ENCODE measurements around the gene CCDC3.
"Not testable (repeated sequence)": the region's sequence is repeated elsewhere in the genome, so short reads cannot be mapped to it uniquely, and the experiment has no call there.

CCDC3 gene

DNA sequence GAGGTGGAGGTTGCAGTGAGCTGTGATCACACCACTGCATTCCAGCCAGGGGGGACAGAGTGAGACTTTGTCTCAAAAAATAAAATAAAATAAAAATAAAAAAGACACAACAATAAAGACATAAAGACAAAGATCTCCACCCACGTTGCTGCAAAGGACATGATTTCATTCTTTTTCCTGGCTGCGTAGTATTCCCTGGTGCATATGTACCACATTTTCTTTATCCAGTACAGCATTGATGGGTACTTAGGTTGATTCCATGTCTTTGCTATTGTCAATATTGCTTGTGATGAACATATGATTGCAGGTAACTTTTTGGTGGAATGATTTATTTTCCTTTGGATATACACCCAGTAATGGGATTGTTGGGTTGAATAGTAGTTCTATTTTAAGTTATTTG is 42.0 kb upstream of the CCDC3 start:
- H3K4me3 ChIP-seq (replicated peaks; ENCODE audit: low read depth, low read length): no peak overlapping the region
- no peak for DNase-seq (ENCODE audit: low read depth)
- TF ChIP-seq, protein P1, sequence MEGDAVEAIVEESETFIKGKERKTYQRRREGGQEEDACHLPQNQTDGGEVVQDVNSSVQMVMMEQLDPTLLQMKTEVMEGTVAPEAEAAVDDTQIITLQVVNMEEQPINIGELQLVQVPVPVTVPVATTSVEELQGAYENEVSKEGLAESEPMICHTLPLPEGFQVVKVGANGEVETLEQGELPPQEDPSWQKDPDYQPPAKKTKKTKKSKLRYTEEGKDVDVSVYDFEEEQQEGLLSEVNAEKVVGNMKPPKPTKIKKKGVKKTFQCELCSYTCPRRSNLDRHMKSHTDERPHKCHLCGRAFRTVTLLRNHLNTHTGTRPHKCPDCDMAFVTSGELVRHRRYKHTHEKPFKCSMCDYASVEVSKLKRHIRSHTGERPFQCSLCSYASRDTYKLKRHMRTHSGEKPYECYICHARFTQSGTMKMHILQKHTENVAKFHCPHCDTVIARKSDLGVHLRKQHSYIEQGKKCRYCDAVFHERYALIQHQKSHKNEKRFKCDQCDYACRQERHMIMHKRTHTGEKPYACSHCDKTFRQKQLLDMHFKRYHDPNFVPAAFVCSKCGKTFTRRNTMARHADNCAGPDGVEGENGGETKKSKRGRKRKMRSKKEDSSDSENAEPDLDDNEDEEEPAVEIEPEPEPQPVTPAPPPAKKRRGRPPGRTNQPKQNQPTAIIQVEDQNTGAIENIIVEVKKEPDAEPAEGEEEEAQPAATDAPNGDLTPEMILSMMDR (IDR thresholded peaks at IDR 0.05; ENCODE audit: low read length, missing control alignments): no peak

DNA sequence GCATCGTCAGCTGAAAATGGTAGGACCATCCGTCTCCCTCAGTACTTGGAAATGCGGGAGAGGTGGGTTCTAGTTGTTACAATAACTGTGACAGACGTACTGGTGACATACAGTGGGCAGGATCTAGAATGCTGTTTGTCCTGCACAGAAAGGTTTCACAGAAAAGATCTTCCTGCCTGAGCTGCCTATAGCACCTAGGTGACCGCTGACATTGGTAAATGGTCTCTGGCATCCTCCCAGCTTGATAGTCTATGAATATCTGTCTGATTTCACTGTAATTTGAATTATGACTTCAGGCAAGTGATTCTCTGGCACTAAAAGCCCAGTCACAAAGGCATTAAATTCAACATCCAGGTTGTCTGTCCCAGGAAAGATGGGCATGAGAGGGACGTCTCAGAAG is 38.2 kb upstream of the CCDC3 start:
- TF ChIP-seq, protein P1 (IDR thresholded peaks at IDR 0.05; ENCODE audit: low read length, missing control alignments): no peak
- H3K4me3 ChIP-seq (replicated peaks; ENCODE audit: low read depth, low read length): no peak overlapping the region
- DNase-seq (ENCODE audit: low read depth): no peak

DNA sequence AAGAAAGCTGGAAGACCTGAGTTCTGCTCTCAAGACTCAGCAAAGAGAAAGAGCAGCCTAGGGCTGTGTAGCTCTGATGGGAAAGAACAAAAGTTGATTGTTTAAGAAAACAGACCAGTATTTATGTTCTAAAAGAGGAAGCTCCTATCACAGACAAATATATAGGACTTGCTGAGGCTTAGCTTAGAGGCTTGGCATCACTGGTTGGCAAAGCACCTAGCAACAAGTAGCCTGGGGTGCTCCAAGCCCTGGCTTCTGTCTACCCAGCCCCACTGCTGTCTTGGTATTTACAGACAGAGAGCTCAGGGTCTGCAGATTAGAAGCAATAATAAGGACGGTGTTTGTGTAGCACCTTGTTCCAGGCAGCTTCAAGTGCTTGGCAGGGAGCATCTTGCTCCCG is 36.9 kb upstream of the CCDC3 start:
- no peak overlapping the region for H3K4me3 ChIP-seq (replicated peaks; ENCODE audit: low read depth, low read length)
- DNase-seq (ENCODE audit: low read depth): no peak
- TF ChIP-seq, protein P1 (IDR thresholded peaks at IDR 0.05; ENCODE audit: low read length, missing control alignments): no peak

DNA sequence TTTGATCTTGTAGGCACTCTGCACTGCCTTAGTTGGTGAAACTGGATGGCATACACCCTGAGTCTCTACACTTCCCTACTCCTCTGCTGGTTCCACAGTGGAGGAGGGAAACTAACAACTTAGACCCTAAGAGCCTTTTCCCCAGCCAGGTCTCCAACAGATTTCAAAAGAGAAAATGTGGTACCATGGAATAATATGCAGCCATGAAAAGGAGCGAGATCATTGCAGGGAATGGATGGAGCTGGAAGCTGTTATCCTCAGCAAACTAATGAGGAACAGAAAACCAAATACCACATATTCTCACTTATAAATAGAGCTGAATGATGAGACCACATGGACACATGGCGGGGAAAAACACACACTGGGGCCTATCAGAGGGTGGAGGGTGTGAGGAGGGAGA is 36.3 kb upstream of the CCDC3 start:
- no peak overlapping the region for H3K4me3 ChIP-seq (replicated peaks; ENCODE audit: low read depth, low read length)
- TF ChIP-seq, protein P1 (IDR thresholded peaks at IDR 0.05; ENCODE audit: low read length, missing control alignments): no peak

DNA sequence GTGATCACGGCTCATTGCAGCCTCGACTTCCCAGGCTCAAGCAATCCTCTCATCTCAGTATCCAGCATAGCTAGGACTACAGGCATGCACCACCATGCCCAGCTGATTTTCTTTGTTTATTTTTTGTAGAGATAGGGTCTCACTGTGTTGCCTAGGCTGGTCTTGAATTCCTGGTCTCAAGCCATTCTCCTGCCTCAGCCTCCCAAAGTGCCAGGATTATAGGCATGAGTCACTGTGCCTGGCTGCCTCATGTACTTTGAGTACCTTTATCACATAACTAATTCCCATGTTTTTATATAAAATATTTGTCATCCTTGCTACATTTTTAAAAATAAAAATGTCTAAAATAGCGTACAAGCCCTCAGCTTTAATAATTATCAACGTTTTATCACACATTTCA is 35.3 kb upstream of the CCDC3 start:
- H3K4me3 ChIP-seq (replicated peaks; ENCODE audit: low read depth, low read length): no peak overlapping the region
- TF ChIP-seq, protein P1 (IDR thresholded peaks at IDR 0.05; ENCODE audit: low read length, missing control alignments): no peak
- DNase-seq (ENCODE audit: low read depth): no peak

More for the DNA sequence above, 36.3 kb upstream of the CCDC3 start:
- DNase-seq (ENCODE audit: low read depth): no peak

DNA sequence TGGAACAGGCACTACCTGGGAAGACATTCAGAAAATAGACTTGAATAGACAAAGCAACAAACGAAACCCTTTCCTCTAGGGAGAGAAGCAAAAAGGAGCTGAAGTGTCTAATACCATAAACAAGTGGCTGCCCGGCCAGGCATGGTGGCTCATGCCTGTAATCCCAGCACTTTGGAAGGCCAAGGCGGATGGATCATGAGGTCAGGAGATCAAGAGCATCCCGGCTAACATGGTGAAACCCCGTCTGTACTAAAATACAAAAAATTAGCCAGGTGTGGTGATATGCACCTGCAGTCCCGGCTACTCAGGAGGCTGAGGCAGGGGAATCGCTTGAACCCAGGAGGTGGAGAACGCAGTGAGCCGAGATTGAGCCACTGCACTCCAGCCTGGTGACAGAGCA is 34.2 kb upstream of the CCDC3 start:
- not testable (repeated sequence) for H3K4me3 ChIP-seq (replicated peaks; ENCODE audit: low read depth, low read length); DNase-seq (ENCODE audit: low read depth)

DNA sequence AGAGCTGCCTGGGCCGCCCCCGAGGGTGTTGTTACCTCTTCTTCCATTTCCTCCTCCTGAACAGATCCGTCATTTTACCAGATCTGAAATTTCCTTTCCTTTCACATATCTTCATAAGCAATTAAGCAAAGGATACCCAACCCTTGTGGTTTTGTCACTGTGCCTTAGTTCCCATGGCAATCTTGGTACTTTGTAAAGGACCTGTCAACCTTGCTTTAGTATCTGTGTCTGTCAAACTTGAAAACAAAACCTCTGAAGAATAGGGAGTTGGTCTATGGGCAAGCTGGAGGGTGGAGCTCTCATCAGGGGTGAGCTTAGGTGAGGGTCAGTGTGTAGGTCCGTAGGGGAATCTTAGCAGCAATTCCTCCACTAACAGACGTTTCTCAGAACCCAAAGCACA is 25.4 kb upstream of the CCDC3 start:
- H3K4me3 ChIP-seq (replicated peaks; ENCODE audit: low read depth, low read length): no peak overlapping the region
- TF ChIP-seq, protein P1 (IDR thresholded peaks at IDR 0.05; ENCODE audit: low read length, missing control alignments): no peak
- DNase-seq (ENCODE audit: low read depth): no peak

DNA sequence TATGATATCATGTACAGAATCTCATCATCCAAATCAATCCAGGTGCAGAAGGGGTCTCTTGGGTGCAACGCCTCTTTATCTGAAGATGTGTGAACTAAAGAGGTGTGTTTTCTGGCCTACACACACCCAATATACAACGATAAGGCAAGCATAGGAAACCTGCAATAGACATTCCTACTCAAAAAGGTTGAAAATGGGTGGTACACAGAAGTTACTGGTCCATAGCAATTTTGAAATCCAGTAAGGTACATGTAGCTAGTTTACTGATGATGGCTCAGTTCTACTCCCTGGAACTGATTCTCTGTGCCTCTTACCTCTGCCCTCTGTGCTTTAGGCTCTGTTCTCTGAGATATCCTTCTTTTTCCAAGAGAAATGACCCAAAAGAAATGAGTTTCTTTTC is 22.2 kb upstream of the CCDC3 start:
- no peak for DNase-seq (ENCODE audit: low read depth)
- TF ChIP-seq, protein P1 (IDR thresholded peaks at IDR 0.05; ENCODE audit: low read length, missing control alignments): no peak
- H3K4me3 ChIP-seq (replicated peaks; ENCODE audit: low read depth, low read length): no peak overlapping the region

Data from fibroblast of pulmonary artery (primary cell).